Activated CD8-positive, alpha-beta memory T cell treated with anti-CD3 and anti-CD28 coated beads, Interleukin-2, amount 50 U/mL, for 1 hour (primary cell): ENCODE measurements around the gene HBP1.
"Not testable (repeated sequence)": the region's sequence is repeated elsewhere in the genome, so short reads cannot be mapped to it uniquely, and the experiment has no call there.

Source experiments
- DNase-seq: peaks from one replicate; pipeline ENCODE4 v3.0.0-alpha.2; 2020; ENCODE audit errors: extremely low read depth

The HBP1 gene

DNA sequence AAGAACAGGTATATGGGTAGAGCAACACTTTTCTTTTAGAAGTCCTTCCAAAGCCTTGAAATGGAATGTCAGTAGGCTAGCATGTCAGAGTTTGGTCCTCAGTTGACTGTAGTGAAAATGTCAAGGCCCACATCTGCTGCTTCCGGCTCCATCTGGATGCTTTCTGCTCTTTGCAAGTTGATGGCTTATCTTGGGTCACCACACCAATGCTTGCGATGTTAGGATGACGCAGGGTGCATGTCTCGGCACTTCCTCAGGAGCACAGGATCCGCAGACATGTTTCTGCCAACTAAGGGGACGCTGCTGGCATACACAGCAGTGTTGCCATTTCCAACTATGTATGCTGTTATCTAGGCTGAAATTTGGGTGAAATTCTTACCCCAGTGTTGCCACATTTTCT is 14.0 kb upstream of the HBP1 start:
- no peak for DNase-seq

DNA sequence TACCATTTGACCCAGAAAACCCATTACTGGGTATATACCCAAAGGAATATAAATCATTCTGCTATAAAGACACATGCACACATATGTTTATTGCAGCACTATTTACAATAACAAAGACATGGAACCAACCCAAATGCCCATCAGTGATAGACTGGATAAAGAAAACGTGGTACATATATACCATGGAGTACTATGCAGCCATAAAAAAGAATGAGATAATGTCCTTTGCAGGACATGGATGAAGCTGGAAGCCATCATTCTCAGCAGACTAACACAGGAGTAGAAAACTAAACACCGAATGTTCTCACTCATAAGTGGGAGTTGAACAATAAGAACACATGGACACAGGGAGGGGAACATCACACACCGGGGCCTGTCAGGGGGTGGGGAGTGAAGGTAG is 13.1 kb upstream of the HBP1 start:
- DNase-seq: not testable (repeated sequence)

DNA sequence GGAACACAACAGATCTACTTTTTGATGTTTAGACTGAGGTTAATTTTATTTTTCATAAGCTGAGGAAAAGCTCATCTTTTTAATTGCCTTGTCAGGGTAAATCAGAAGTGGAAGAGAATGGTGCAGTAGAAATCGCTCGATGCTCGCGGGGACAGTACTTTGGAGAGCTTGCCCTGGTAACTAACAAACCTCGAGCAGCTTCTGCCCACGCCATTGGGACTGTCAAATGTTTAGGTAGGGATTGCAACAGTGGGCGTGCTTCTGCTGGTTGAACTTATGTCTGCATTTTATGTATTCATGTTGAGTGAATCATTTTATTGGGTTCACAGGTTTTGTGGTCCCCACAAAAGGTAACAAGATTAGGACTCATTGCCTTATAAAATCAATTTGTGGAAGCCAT is 11.7 kb upstream of the HBP1 start:
- DNase-seq: no peak

DNA sequence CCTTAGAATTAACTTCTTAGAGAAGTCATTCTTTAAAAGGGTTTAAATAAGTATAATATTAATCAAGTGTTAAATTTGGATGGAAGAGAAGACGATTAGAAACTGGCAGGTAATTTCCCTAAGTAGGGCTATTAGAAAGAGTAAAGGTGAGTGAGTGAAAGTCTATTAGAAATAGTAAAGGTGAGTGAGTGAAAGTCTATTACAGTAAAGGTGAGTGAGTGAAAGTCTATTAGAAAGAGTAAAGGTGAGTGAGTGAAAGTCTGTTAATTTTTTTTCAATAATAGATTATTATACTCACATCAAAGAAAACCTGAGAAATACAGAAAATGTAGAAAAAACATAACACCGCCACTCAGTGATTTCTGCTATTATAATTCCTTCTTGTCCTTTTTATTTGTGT is 10.8 kb upstream of the HBP1 start:
- no peak for DNase-seq

DNA sequence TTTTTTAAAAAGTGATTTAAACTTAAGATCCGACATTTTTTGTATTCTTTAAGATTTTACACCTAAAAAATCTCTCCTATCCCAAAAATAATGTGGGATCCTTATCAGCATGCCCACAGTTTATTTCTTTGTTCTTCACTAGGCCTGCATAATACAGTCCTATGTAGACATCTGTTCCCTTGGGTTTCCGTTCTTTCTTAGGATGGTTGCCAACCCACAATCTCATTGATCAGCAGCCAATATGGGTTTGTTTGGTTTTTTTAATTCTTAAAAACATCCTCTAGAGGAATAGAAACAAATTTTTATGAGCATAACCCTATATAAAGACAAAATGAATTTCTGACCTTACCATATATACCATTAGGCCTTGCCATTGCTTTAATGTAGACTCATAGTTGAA is 8.4 kb upstream of the HBP1 start:
- no peak for DNase-seq

DNA sequence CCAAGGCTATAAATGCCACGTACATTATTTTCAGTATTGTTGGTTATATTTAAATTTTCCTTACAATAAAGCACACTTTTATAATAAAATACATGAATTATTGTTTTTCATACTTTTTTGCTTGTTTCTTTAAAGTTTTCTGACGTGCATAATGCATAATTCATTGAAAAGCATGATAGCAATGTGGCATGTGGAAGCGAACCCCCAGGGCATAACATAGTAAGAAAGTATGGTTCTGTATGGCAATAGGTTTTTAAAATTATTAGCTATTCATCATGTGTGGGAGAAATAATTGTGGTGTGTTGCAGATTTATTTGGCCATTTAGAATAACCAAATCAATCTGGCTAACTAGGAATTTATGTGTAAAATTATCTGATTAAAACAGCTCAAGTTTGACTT is 7.4 kb upstream of the HBP1 start:
- no peak for DNase-seq

DNA sequence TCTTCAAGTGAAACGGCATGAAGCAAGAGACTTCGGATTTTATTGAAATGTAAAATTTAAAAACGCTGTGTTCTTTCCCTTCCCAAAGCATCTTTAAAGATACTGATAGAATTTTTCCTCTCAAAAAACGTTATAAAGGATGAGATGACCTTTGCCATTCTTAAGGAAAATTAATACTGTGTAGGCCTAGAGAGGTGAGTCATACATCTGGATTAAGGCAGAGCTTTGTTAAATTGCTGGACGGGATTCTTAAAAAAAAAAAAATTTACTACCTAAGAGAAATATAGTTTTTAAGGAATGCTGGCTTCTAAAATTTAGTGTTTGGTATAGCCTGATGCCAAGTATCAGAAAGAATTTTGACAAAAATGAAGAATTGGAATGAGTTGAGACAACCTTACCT is 6.3 kb upstream of the HBP1 start:
- DNase-seq: no peak

DNA sequence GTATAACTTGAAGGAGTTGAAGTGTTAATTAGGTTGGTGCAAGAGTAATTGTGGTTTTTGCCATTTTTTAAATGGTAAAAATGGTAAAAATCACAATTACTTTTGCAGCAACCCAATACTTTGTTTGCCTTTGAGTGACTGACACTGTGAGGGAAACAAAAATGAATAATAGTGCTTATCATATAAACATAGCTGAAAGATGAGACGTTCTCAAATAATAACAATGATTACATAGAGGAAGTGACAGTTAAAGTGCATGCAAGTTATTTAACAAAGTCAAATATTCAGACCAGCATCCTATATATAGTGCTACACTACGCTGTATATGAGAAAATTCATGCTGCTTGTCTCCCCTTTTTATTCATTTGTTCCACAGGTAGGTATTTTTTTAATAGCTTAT is 4.7 kb upstream of the HBP1 start:
- no peak for DNase-seq

DNA sequence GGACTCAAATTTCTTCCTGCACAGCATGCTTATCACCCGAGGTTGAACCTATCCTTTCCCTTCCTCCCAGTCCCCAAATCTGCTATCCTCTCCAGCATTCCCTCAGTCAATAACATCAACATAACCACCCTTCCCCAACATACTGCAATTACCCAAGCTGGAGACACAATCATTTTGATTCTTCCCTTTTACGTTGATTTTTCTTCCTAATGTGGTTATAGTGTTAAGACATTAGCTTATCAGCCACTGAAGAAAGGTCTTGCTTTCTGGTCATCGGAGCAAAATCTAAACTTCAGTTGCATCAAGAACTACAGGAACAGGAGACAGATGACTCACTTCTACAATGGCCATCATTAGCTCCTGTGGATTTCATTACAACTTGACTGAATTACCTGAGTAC is 3.5 kb upstream of the HBP1 start:
- no peak for DNase-seq

DNA sequence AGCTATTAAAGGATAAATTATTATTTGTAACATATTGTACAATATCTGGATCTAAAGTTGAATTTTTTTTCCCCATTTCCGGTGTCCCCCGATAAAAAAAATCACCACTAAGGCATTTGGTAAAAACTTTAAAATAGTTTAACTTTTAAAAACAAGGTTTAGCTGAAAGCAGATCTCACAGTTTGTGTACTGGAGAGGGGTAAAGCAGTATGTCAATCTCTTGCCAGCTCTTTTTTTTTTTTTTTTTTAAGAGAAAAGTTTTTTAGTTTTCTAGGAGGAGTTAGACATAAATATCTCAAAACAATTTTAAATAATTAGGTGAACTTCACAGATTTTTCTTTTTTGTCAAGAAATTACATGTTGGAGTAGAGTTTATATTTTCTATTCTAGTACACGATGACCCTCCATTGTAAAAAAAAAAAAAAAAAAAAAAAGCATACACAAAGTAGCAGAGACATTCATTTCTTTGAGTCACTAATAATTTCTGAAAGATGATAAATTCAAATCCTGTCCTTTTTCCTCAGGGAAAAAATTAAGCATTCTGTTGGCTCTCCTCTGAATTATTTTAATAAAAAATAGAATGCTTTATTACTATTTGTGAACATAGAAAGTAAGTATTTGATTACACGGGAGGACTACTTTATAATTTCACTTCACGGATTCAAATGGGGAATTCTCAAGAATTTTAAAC is 1.9 kb upstream of the HBP1 start:
- DNase-seq: no peak

DNA sequence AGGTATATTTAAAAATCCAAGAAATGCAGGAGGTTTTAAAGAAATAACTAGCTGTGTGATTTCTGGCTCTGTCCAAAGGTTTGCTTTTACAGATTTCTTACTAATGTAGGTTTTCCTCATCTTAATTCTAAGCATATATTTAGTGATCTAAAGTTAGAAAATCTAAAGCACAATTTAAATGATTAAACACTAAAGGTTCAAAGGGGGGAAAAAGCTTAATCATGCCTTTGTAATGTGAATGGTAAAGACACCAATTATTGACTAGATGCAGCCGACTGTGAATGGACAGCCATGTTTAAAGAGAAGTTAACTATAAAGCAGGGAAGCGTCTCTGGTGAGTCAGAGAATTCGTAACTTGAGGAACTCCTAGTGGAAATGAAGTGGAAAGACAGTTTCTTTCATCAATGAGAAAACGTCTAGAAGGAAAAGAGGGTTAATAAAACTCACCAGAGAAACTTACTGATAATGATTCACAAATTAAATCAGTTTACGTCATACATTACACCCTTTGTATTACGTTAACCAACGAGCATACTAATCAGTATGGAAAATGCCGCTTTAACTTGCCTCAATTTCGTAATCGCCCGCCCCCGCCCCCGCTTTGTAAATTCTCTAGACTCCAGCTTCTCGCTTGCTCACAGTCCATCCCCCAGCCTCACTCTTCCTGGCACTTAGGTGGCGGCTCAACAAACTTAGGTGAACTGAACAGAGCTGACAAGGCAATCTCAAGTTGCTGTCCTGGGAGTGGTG is 1.1 kb upstream of the HBP1 start:
- peak; percentile 54 for DNase-seq

DNA sequence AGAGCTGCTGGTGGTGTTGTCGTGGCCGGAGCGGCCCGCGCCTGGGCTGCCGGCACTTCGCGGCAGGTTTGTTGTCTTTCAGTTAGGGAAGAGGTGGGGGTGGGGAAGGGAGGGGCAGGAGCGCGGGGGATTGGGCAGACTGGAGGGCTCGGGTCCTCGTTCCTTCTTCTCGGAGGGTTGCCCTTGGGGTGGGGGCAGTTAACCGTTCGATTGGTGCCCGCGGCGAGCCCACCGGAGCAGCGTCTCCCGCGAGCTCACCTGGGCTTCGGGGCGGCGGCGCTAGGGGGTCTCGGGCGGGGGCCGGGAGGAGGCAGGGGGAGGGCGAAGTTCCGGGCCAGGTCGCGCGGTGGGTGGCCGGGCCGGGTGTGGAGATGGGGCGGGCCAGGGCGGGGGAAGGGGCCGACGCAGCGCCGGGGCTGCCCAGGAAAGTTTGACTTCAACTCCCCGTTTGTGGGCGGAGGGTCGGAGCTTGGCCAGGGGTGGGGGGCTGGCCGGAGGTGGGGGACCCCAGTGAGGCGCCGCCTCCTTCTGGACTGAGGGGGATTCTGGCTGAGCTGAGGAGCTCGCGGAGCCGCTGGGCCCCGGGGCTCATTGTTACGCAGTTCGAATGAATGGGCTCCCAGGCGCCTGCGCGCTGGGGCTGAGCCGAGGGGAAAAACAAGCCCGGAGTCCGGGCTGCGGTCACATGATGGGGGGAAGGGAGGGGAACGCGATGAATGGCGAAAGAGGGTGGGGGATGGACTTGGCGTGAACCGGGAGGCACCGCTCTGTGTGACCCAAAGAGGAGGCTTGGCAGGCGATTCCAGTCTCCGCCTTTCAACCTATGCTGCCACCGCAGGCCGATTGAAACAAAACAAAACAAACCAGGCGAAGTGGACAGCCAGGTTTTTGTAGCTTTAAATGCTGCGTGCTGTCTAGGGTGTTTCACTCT is 582 bp downstream of the HBP1 start:
- DNase-seq: peak; percentile 55

DNA sequence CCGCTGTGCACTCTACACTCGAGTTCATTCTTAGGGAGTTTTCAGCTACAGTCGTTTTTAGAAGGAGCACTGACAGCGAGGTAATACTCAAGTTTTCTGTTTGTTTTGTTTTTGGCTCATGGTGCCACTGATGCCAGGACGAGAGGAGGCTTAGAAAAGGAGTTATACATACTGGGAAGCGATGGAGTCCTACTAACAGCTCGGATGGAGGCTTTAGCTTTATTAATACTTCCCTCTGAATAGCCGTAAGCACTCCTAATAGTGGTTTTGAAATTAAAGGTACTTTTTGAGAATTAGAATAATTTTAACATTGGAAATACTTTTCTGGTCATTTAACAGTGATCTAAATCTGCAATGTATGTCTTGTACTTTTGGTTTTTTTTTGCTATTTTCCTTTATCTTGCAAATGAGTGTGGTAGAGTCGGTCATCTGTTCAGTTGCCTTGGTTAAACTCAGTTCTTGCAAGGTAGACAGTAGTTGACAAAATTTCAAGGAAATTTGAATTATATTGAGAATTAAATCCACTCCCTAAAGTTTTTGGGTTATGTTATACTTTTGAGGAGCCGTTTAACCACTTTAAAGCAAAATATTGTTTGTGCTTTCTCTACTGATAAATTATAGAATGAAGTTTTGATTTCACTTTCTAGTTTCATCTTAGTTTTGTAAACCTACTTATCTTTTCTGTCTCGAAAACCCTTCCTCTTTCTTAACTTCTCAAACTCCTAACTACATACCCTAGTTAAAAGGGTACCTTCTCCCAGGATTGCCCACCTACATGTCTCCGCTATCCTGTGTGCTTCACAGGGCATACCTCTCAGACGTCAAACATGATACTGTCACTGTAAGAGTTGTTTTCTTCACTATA is 1.5 kb downstream of the HBP1 start:
- no peak for DNase-seq

DNA sequence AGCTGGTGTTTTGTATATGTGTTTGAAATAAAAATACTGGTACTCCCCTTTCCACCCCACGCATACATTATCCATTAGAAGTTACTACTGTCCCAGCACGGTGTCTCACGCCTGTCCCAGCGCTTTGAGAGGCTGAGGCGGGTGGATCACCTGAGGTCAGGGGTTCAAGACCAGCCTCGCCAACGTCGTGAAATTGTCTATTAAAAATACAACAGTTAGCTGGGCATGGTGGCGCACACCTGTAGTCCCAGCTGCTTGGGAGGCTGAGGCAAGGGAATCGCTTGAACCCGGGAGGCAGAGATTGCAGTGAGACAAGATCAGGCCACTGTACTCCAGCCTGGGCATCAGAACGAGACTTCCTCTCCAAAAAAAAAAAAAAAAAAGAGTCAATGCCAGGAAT is 2.7 kb downstream of the HBP1 start:
- no peak for DNase-seq

DNA sequence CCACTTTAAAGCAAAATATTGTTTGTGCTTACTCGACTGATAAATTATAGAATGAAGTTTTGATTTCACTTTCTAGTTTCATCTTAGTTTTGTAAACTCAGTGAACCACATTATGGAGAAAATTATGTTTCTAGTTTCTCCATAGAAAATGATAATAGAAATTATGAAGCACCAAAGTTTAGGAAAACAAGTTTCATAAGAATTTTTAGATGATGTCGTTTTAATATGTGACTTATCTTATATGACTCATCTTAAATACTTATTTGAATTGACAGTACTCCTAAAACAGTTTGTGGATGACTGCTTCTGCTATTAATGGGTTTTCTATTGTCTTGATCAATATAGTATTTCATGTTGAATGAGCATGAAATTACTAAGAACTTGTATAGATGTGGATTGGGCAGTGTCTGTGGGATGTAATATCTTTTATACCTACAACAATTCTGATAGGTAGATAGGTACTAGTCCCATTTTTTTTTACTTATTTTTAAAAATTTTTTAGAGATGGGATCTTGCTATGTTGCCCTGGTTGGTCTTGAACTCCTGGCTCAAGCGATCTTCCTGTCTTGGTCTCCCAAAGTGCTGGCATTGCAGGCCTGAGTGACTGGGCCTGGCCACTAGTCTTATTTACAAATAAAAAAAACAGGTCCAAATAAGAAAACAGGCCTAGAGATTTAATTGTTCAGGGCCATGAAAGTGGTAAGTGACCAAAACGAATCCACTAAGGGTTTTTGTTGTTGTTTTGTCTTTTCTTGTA is 3.7 kb downstream of the HBP1 start:
- no peak for DNase-seq

DNA sequence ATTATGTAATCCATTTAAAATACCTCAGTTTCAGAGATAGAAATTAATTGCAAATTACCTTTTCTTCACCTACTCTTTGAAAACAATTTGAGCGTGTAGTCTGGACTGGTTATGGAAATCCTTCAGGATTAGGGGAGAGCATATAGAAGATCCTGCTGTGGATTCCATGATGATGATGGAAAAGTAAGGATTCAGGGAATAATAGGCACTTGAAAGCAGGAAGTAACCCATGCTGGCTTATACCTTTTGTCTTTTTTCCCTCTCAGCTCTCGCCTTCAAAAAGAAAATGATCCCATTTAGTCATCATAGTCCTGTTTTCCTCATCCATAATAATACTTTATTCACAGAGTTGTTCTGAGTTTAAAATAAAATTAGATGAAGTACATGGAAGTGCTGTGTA is 4.4 kb downstream of the HBP1 start:
- no peak for DNase-seq

DNA sequence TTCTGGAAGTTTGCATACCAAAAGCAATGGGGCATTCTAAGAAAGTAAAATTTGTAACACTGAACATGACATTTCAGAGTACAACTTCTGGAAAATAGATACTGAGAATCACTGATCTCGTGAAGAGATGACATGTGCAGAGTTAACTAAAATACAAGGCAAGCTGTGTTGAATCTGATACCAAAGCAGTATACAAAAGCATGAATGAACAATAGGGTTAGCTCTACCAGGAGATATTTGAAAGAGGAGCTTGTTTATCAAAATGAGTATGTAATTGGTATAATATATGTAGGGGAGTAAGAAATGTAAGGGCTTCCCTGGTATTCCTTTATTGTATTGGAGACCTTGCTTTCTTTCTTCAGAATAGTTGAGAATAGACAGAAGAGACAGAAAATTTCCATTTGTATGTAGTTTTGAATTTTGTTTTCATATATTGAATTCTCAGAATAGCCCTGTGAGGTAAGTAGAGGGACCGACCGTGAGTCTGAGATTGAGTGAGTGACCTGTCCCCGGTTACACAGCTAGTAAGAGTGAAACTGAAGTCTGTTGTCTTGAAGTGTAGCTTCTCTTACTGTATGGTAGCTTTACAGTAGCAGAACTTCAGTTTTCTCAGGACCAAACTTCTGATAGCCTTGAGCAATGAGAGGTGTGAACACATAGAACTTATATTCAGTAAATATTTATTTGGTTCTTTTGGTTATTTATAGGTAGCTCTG is 5.0 kb downstream of the HBP1 start:
- DNase-seq: no peak

DNA sequence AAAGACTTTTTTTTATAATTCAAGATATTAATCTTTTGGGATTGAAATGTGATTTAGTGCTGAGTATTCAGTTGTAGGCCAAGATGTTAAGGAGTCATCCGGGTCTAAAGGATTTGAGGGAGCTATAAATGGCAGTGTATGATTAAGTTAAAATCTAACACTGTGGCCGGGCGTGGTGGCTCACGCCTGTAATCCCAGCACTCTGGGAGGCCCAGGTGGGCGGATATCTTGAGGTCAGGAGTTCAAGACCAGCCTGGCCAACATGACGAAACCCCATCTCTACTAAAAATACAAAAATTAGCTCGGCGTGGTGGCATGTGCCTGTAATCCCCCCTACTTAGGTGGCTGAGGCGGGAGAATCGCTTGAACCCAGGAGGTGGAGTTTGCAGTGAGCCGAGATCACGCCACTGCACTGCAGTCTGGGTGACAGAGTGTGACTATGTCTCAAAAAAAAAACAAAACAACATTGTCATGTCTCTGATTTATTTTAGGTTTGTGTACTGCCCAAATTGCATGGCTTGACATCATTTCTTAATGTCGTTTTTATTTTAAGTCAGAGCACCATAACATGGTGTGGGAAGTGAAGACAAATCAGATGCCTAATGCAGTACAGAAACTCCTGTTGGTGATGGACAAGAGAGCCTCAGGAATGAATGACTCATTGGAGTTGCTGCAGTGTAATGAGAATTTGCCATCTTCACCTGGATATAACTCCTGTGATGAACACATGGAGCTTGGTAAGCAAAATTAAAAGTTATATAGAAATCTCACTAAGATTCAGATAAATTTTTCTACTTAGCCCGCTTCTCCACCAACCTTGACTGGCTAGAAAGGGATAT is 10.7 kb downstream of the HBP1 start:
- DNase-seq: no peak

DNA sequence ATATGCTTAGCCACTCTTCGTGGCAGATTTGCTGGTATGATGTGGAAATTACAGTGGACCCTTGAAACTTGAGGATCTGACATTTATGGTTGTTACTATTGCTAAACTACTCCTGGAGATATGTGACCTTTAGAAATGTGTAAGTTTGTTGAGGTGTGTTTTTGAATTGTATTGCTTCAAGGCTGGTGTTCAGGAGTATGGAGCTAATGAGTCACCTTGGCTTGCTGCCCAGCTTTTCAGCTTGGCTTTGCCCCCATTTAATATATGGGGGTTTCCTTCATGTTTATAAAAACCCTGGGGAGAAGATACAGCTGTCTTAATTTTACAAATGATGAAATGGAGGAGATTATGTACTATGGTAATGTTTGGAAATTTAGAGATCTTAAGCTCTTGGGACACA is 11.6 kb downstream of the HBP1 start:
- DNase-seq: peak; percentile 40
